ENCODE measurements around the gene AHI1. TPM values are rescaled to one million over a fixed set of nuclear protein-coding genes. Genes with fewer than 3 reads are reported as not detected.

Gene AHI1
- total RNA-seq, 2 experiments from 2014 or later = 21.4 to 33.9 TPM

GRCh38 chr6:135546206-135546605, 48.7 kb upstream of the AHI1 start:
- Histone ChIP-seq H4K20me1 (ENCODE audit: insufficient read depth, low read length) (no peaks in the 10 kb centered on the region), H3K4me3 (ENCODE audit: low read depth, low read length, poor library complexity, severe bottlenecking) (no peak overlapping the region), H2AFZ (ENCODE audit: low read length) (no peak overlapping the region), H3K27ac (ENCODE audit: low read depth, low read length, poor library complexity, severe bottlenecking) (no peak overlapping the region), H3K36me3 (ENCODE audit: insufficient read depth, low read length) (no peaks in the 10 kb centered on the region), H3K9me2 (ENCODE audit: insufficient read depth, low read length) (no peaks in the 10 kb centered on the region), H3K79me2 (ENCODE audit: insufficient read depth, low read depth, low read length) (no peaks in the 10 kb centered on the region), H3K4me2 (ENCODE audit: low read length) (no peak overlapping the region), H3K4me1 (ENCODE audit: insufficient read depth, low read length, poor library complexity, severe bottlenecking) (no peaks in the 10 kb centered on the region), H3K9me3 (ENCODE audit: low read length) (no peaks in the 10 kb centered on the region)
- CTCF ChIA-PET (ENCODE audit: unreplicated experiment) = no interaction called here
- intact Hi-C loops (cut with micrococcal nuclease; ENCODE audit: unreplicated experiment) = no loop called here
- no TSS peak for BruUV-seq (replicated peaks)
- DNase-seq (ENCODE audit: low spot score) = no peak
- TF ChIP-seq EZH2phosphoT487 (IDR thresholded peaks at IDR 0.05; ENCODE audit: borderline replicate concordance, low read depth, low read length) (no peak), CTCF (conservative IDR thresholded peaks at IDR 0.05; ENCODE audit: low read length) (no peak)
- POLR2A ChIA-PET = no interaction called here

DNA sequence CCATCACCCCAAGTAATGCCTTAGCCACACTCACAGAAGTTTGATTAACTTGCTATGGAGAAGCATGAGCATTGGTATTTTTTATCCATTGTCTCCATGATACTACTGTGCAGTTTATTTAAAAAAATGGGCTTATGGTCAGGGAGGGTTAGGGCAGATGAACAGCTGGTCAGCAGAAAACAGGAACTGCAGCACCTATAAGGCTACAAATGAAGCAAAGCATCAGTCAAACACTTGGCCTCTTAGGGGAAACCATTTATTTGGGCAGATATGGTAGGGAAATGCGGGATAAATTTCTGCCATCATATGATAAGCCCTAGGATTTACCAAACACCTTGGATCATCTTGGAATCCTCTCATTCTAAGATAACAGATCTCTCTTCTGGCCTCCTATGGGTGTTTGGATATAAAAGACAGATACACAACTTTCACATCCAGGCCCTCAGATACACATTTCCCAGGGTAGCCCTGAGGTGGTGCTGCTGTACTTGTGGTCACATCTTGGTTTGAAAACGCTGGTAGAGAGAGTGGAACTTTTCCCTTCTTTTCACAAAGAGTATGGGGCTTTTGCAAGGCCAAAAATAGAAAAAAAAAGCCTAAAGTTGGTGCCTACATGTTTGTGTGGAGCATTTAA, 42.8 kb upstream of the AHI1 start:
- no peaks in the 10 kb centered on the region for H3K4me1 ChIP-seq (ENCODE audit: insufficient read depth, low read length, poor library complexity, severe bottlenecking)
- no peak for DNase-seq (ENCODE audit: low spot score)
- BruUV-seq (replicated peaks) = no TSS peak
- no peaks in the 10 kb centered on the region for H4K20me1 ChIP-seq (ENCODE audit: insufficient read depth, low read length)
- H2AFZ ChIP-seq (ENCODE audit: low read length) = no peak overlapping the region
- TF ChIP-seq EZH2phosphoT487 (IDR thresholded peaks at IDR 0.05; ENCODE audit: borderline replicate concordance, low read depth, low read length) = no peak
- no peaks in the 10 kb centered on the region for H3K79me2 ChIP-seq (ENCODE audit: insufficient read depth, low read depth, low read length)
- H3K27ac ChIP-seq (ENCODE audit: low read depth, low read length, poor library complexity, severe bottlenecking) = no peak overlapping the region
- intact Hi-C loops (cut with micrococcal nuclease; ENCODE audit: unreplicated experiment) = no loop called here
- no peaks in the 10 kb centered on the region for H3K9me2 ChIP-seq (ENCODE audit: insufficient read depth, low read length)
- no peaks in the 10 kb centered on the region for H3K9me3 ChIP-seq (ENCODE audit: low read length)
- POLR2A ChIA-PET = interaction anchor here (0.8 kb wide), 1 partner anchor 15 kb away, joined by 3 read pairs; no protein-coding TSS in a partner anchor
- H3K4me3 ChIP-seq (ENCODE audit: low read depth, low read length, poor library complexity, severe bottlenecking) = no peak overlapping the region
- H3K4me2 ChIP-seq (ENCODE audit: low read length) = no peak overlapping the region
- CTCF ChIA-PET (ENCODE audit: unreplicated experiment) = no interaction called here
- no peaks in the 10 kb centered on the region for H3K36me3 ChIP-seq (ENCODE audit: insufficient read depth, low read length)

DNA sequence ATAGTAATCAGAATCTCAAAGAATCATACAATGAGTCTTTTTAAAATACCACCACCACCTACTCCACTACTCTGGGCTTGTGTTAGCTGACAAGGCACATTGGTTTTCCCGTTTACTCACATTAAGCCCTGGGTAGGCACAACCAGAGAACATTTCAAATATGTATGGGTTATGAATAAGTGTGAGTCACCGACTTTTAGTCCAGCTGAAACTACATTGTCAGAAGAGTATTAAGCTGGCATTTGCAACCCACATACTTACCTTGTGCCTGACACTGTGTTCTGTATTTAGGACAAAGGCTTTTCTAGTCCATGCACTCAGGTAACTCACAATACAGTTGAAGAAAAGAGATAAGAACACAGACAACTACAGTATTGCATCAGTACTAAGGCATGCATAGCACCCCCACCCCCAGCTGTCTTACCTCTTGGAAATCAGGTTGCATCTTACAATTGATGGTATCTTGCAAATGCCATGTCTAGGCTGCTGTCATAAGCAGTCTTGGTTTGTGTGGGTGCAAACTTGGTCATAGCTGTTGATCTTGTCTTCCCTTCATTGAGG, 40.3 kb upstream of the AHI1 start:
- TF ChIP-seq EZH2phosphoT487 (IDR thresholded peaks at IDR 0.05; ENCODE audit: borderline replicate concordance, low read depth, low read length) = no peak
- TF ChIP-seq CTCF (conservative IDR thresholded peaks at IDR 0.05; ENCODE audit: low read length) = no peak
- H3K4me1 ChIP-seq (ENCODE audit: insufficient read depth, low read length, poor library complexity, severe bottlenecking) = no peaks in the 10 kb centered on the region
- no peak for DNase-seq (ENCODE audit: low spot score)
- no peak overlapping the region for H2AFZ ChIP-seq (ENCODE audit: low read length)
- no peak overlapping the region for H3K4me2 ChIP-seq (ENCODE audit: low read length)
- intact Hi-C loops (cut with micrococcal nuclease; ENCODE audit: unreplicated experiment) = loop anchor here (2.0 to 10.0 kb wide), 3 partner anchors 367 to 777 kb away; no protein-coding TSS in a partner anchor
- ChIA-PET CTCF (ENCODE audit: unreplicated experiment) (no interaction called here), POLR2A (interaction anchor here (0.7 to 1.1 kb wide), 2 partner anchors 13 to 21 kb away, joined by 3 to 4 read pairs; no protein-coding TSS in a partner anchor)
- H3K27ac ChIP-seq (ENCODE audit: low read depth, low read length, poor library complexity, severe bottlenecking) = no peak overlapping the region
- no peaks in the 10 kb centered on the region for H3K36me3 ChIP-seq (ENCODE audit: insufficient read depth, low read length)
- no peaks in the 10 kb centered on the region for H3K9me3 ChIP-seq (ENCODE audit: low read length)
- no TSS peak for BruUV-seq (replicated peaks)
- no peaks in the 10 kb centered on the region for H3K9me2 ChIP-seq (ENCODE audit: insufficient read depth, low read length)
- H3K4me3 ChIP-seq (ENCODE audit: low read depth, low read length, poor library complexity, severe bottlenecking) = no peak overlapping the region
- H4K20me1 ChIP-seq (ENCODE audit: insufficient read depth, low read length) = no peaks in the 10 kb centered on the region
- H3K79me2 ChIP-seq (ENCODE audit: insufficient read depth, low read depth, low read length) = no peaks in the 10 kb centered on the region
